ENCODE results near the gene ZNF526. TPM values are rescaled to one million over a fixed set of nuclear protein-coding genes. Genes with fewer than 3 reads are reported as not detected.

The ZNF526 gene
- total and polyA plus RNA-seq, 9 of the 15 experiments (the other 6 are each of a cell fraction or from before 2014, with no cell fraction given) = 1.3 to 17.9 (median 6.2) TPM

DNA sequence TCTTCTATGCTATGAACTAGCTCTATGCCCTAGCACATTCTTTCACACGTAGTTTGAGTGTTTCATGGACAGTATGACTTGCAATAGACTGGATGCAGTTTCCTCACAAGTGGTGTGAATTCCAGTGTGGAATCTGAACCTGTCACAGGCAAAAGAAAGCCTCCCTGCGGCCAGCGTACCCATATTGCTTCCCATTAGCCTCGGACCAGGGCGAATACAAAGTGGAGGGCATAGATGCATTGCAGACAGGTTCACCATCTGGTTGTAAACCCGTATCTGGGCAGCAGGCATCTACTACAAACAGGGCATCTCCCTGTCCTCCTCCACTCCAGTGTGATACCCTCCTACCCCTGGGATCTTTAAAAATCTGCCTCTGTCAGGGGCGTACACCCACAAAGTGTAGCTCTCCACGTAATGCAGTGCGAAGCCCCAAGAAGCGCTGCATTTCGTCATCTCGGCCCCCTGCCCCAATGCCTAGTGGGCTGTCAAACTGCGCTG lies 47.6 kb downstream of the ZNF526 start (continued):
- TF ChIP-seq HDAC6 (IDR thresholded peaks at IDR 0.05; ENCODE audit: low read depth, low read length) (no peak), CEBPG (CRISPR knock-in tag; IDR thresholded peaks at IDR 0.05) (no peak; the same call in 1 of the 2 replicates), CEBPG (tag; conservative IDR thresholded peaks at IDR 0.05 in 1 of 2, IDR thresholded peaks at IDR 0.05 in 1 of 2) (0 out of 4 replicates have a peak, but pooled peaks of 1 of the 2 experiments have one; percentile 1), CHD1 (IDR thresholded peaks at IDR 0.05; ENCODE audit: low read length) (no peak)
- TF ChIP-seq, protein P1, sequence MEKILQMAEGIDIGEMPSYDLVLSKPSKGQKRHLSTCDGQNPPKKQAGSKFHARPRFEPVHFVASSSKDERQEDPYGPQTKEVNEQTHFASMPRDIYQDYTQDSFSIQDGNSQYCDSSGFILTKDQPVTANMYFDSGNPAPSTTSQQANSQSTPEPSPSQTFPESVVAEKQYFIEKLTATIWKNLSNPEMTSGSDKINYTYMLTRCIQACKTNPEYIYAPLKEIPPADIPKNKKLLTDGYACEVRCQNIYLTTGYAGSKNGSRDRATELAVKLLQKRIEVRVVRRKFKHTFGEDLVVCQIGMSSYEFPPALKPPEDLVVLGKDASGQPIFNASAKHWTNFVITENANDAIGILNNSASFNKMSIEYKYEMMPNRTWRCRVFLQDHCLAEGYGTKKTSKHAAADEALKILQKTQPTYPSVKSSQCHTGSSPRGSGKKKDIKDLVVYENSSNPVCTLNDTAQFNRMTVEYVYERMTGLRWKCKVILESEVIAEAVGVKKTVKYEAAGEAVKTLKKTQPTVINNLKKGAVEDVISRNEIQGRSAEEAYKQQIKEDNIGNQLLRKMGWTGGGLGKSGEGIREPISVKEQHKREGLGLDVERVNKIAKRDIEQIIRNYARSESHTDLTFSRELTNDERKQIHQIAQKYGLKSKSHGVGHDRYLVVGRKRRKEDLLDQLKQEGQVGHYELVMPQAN (IDR thresholded peaks at IDR 0.05; ENCODE audit: borderline replicate concordance) = peak; percentile 62; the same call in 1 of the 2 replicates
- TF ChIP-seq, protein P2, sequence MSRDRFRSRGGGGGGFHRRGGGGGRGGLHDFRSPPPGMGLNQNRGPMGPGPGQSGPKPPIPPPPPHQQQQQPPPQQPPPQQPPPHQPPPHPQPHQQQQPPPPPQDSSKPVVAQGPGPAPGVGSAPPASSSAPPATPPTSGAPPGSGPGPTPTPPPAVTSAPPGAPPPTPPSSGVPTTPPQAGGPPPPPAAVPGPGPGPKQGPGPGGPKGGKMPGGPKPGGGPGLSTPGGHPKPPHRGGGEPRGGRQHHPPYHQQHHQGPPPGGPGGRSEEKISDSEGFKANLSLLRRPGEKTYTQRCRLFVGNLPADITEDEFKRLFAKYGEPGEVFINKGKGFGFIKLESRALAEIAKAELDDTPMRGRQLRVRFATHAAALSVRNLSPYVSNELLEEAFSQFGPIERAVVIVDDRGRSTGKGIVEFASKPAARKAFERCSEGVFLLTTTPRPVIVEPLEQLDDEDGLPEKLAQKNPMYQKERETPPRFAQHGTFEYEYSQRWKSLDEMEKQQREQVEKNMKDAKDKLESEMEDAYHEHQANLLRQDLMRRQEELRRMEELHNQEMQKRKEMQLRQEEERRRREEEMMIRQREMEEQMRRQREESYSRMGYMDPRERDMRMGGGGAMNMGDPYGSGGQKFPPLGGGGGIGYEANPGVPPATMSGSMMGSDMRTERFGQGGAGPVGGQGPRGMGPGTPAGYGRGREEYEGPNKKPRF (IDR thresholded peaks at IDR 0.05; ENCODE audit: low read depth, low read length) = no peak
- TF ChIP-seq, protein P3, sequence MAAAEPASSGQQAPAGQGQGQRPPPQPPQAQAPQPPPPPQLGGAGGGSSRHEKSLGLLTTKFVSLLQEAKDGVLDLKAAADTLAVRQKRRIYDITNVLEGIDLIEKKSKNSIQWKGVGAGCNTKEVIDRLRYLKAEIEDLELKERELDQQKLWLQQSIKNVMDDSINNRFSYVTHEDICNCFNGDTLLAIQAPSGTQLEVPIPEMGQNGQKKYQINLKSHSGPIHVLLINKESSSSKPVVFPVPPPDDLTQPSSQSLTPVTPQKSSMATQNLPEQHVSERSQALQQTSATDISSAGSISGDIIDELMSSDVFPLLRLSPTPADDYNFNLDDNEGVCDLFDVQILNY (CRISPR knock-in tag; IDR thresholded peaks at IDR 0.05) = no peak
- TF ChIP-seq, protein P4, sequence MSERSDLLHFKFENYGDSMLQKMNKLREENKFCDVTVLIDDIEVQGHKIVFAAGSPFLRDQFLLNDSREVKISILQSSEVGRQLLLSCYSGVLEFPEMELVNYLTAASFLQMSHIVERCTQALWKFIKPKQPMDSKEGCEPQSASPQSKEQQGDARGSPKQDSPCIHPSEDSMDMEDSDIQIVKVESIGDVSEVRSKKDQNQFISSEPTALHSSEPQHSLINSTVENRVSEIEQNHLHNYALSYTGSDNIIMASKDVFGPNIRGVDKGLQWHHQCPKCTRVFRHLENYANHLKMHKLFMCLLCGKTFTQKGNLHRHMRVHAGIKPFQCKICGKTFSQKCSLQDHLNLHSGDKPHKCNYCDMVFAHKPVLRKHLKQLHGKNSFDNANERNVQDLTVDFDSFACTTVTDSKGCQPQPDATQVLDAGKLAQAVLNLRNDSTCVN (CRISPR knock-in tag; IDR thresholded peaks at IDR 0.05) = no peak

All from K562 (cell line).